ENCODE measurements around the gene ISOC1.

The ISOC1 gene

GRCh38 chr5:129057329-129057728 lies 37.2 kb upstream of the ISOC1 start:
- no peak for DNase-seq (ENCODE audit: low spot score)
- ChIA-PET CTCF (no interaction called here), POLR2A (ENCODE audit: low non-redundant PET) (no interaction called here)
- H3K27ac ChIP-seq, result no peak overlapping the region
- TF ChIP-seq, protein P1, sequence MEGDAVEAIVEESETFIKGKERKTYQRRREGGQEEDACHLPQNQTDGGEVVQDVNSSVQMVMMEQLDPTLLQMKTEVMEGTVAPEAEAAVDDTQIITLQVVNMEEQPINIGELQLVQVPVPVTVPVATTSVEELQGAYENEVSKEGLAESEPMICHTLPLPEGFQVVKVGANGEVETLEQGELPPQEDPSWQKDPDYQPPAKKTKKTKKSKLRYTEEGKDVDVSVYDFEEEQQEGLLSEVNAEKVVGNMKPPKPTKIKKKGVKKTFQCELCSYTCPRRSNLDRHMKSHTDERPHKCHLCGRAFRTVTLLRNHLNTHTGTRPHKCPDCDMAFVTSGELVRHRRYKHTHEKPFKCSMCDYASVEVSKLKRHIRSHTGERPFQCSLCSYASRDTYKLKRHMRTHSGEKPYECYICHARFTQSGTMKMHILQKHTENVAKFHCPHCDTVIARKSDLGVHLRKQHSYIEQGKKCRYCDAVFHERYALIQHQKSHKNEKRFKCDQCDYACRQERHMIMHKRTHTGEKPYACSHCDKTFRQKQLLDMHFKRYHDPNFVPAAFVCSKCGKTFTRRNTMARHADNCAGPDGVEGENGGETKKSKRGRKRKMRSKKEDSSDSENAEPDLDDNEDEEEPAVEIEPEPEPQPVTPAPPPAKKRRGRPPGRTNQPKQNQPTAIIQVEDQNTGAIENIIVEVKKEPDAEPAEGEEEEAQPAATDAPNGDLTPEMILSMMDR (conservative IDR thresholded peaks at IDR 0.05; ENCODE audit: low read depth), result no peak

GRCh38 chr5:129061849-129062248 lies 32.7 kb upstream of the ISOC1 start:
- TF ChIP-seq, protein P1 (conservative IDR thresholded peaks at IDR 0.05; ENCODE audit: low read depth), result no peak
- DNase-seq (ENCODE audit: low spot score), result no peak
- ChIA-PET CTCF (no interaction called here), POLR2A (ENCODE audit: low non-redundant PET) (no interaction called here)
- no peak overlapping the region for H3K27ac ChIP-seq

- no peak for DNase-seq (ENCODE audit: low spot score)
- POLR2A ChIA-PET (ENCODE audit: low non-redundant PET), result no interaction called here
- no peak overlapping the region for H3K27ac ChIP-seq
- TF ChIP-seq, protein P1 (conservative IDR thresholded peaks at IDR 0.05; ENCODE audit: low read depth), result no peak
- CTCF ChIA-PET, result interaction anchor here (0.7 kb wide), 2 partner anchors 26 to 52 kb away, joined by 3 read pairs; no protein-coding TSS in a partner anchor
Observed at GRCh38 chr5:129063483-129064113, 31.0 kb upstream of the ISOC1 start.

DNA sequence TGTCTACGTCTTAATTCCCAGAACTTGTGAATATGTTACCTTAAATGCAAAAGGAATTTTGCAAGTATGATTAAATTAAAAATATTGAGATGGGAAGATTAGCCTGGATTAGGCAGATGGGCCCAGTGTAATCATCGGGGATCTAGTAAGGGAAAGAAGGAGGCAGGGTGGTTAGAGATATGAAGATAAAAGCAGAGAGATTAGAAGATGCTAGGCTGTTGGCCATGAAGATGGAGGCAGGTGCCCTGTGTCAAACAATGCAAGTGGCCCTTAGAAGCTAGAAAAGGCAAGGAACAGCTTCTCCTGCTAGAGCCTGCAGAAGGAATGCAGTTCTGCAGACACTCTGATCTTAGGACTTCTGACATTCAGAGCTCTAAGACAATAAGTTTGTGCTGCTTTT lies 28.8 kb upstream of the ISOC1 start:
- no peak overlapping the region for H3K27ac ChIP-seq
- DNase-seq (ENCODE audit: low spot score), result no peak
- POLR2A ChIA-PET (ENCODE audit: low non-redundant PET), result no interaction called here
- CTCF ChIA-PET, result no interaction called here
- TF ChIP-seq, protein P1 (conservative IDR thresholded peaks at IDR 0.05; ENCODE audit: low read depth), result no peak

DNA sequence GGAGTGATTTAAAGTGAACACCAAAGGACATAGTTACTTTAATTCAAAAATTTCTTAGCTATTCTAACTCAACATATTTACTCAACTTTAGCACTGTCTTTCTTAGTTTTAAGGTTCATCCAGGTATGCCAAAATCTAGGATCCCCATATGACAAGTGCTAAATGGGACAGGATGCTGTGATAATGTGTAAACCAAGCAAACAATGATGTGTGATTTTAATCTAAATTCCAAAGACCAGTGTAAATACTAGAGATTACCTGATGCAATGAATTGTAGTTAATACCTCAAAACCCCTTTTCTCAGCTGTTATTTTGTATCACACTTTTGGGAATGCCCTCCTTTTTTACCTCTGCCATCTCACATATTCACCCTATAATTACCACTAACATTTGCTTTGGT lies 26.8 kb upstream of the ISOC1 start:
- DNase-seq (ENCODE audit: low spot score), result no peak
- ChIA-PET CTCF (interaction anchor here (0.7 kb wide), 1 partner anchor 804 kb away, joined by 3 read pairs; no protein-coding TSS in a partner anchor), POLR2A (ENCODE audit: low non-redundant PET) (no interaction called here)
- TF ChIP-seq, protein P1 (conservative IDR thresholded peaks at IDR 0.05; ENCODE audit: low read depth), result no peak
- H3K27ac ChIP-seq, result no peak overlapping the region

- TF ChIP-seq, protein P1 (conservative IDR thresholded peaks at IDR 0.05; ENCODE audit: low read depth), result no peak
- no peak for DNase-seq (ENCODE audit: low spot score)
- POLR2A ChIA-PET (ENCODE audit: low non-redundant PET), result no interaction called here
- CTCF ChIA-PET, result no interaction called here
- H3K27ac ChIP-seq, result no peak overlapping the region
Observed at GRCh38 chr5:129069292-129069691, 25.3 kb upstream of the ISOC1 start.
